SK-N-DZ (cell line): Measurements from ENCODE around the gene FOXD4L3.
"Not testable (repeated sequence)": the region's sequence is repeated elsewhere in the genome, so short reads cannot be mapped to it uniquely, and the experiment has no call there.

Experiments used
- DNase-seq: peaks from one replicate; pipeline ENCODE4 v3.0.0-alpha.2; 2015; ENCODE audit warnings: low spot score

FOXD4L3 gene

DNA sequence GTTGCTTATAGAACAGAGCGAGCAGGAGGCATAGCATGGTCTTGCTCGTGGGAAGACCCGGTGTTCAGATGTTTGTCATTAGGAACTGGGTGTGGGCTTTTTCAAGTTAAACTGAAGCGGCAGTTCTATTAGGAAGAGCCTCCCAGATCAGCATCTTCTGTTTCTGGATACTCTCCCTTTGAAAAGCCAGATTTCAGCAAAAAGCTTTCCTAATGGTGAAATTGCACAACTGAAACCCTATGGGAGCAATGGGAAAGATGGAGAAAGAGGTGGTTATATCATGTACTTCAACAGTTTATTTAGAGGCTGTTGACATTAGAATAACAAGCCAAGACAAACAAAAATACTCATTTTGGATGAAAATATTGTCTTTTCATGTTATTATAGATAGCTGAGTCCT lies 41.3 kb downstream of the FOXD4L3 start:
- not testable (repeated sequence) for DNase-seq

DNA sequence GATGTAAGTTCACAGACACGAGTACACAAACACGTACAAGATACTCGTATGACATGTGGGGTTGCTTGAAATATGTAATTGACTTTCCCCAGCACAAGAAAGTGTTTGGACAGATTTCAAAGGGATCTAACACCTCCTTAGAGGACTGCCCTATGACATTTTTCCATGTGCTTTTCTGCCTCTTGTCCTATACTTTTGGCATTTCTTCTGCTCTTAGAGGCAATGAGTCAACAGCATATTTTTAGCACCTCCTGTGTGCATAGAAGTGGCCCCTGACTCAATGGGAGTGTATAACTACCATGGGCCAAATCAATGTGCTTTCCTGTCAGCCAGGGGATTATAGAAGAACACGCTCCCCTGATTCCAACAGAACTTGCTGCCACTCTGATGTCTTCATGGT lies 49.0 kb downstream of the FOXD4L3 start:
- DNase-seq = not testable (repeated sequence)
